Measurements from ENCODE around the gene PYROXD2.

DNA sequence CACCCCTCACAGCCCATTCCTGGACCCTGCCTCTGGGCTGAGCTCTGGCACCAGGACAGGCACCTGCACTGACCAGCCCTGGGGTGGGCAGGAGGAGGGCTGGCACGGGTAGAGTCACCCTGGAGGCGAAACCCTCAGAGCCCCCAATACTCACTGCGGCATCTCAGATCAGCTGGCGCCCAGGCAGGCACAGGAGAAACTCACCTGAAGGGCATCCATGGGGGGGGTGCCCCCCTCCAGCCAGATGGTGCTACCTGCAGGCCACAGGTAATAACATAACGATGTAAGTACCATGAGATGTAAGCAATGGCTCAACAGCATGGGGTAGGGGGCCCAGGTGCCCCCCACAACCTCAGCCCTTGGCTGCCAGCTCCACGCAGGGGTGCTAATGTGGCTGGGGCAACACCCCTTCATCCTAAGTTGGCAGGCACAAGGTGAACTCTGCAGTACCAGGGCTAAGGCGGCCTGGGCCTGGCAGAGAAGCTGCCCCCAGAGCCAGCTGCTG lies 12.1 kb upstream of the PYROXD2 start:
- TF ChIP-seq, protein P1, sequence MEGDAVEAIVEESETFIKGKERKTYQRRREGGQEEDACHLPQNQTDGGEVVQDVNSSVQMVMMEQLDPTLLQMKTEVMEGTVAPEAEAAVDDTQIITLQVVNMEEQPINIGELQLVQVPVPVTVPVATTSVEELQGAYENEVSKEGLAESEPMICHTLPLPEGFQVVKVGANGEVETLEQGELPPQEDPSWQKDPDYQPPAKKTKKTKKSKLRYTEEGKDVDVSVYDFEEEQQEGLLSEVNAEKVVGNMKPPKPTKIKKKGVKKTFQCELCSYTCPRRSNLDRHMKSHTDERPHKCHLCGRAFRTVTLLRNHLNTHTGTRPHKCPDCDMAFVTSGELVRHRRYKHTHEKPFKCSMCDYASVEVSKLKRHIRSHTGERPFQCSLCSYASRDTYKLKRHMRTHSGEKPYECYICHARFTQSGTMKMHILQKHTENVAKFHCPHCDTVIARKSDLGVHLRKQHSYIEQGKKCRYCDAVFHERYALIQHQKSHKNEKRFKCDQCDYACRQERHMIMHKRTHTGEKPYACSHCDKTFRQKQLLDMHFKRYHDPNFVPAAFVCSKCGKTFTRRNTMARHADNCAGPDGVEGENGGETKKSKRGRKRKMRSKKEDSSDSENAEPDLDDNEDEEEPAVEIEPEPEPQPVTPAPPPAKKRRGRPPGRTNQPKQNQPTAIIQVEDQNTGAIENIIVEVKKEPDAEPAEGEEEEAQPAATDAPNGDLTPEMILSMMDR (IDR thresholded peaks at IDR 0.05; ENCODE audit: low read depth, low read length, poor library complexity, severe bottlenecking), result no peak
- no peak for TF ChIP-seq EZH2phosphoT487 (IDR thresholded peaks at IDR 0.05; ENCODE audit: borderline replicate concordance, low read length)
